GM13976 (cell line): Measurements from ENCODE around the gene RNU4-1.

Experiments
- DNase-seq: peaks from one replicate; pipeline ENCODE4 v3.0.0; 2012; ENCODE audit warnings: low spot score
- in situ Hi-C: fragments of 300-500 bp; cut with MboI; formaldehyde crosslinking; loops from one replicate; pipeline ENCODE4 v1.12.0; 2022; ENCODE audit warnings: low sequenced_read_pairs, mixed read lengths, inconsistent platforms; ENCODE audit not compliant: unreplicated experiment
- TF ChIP-seq, protein P1 (sequence below): IDR thresholded peaks from 2 replicates; pipeline ENCODE4 v1.5.1; 2012; ENCODE audit warnings: borderline replicate concordance, mild to moderate bottlenecking; ENCODE audit not compliant: insufficient read depth; ENCODE audit errors: extremely low read depth, missing control alignments, control extremely low read depth

Gene RNU4-1

DNA sequence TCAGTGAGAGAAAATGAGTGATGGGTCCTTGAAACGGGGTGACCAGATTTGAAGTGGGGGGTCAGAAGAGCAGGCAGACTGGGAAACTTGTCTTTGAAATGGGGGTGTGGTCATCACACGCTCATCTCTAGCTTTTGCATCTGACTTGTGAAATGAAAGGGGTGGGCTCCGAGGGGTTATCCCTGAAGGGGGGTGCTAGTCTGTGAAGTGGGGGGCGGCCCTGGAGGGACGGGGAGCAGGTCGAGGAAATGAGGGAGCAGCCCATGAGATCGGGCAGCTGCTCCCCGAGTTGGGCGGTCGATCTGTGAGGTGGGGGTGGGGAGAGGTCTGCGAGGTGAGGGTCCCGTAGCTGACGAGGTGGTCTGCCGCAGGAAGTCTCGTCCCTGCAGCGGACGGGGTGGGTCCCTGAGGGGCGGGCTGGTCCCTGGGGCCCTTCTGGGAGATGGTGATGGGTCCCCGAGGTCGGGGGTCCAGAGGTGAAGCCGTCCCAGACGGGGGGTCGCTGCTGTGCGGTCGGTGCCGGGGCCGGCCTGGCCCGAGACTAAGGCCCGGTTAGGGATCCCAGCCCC, 28.0 kb downstream of the RNU4-1 start:
- DNase-seq = no peak
- in situ Hi-C loops = loop anchor here (5.0 kb wide), 1 partner anchor 38 kb away; no protein-coding TSS in a partner anchor
- TF ChIP-seq, protein P1, sequence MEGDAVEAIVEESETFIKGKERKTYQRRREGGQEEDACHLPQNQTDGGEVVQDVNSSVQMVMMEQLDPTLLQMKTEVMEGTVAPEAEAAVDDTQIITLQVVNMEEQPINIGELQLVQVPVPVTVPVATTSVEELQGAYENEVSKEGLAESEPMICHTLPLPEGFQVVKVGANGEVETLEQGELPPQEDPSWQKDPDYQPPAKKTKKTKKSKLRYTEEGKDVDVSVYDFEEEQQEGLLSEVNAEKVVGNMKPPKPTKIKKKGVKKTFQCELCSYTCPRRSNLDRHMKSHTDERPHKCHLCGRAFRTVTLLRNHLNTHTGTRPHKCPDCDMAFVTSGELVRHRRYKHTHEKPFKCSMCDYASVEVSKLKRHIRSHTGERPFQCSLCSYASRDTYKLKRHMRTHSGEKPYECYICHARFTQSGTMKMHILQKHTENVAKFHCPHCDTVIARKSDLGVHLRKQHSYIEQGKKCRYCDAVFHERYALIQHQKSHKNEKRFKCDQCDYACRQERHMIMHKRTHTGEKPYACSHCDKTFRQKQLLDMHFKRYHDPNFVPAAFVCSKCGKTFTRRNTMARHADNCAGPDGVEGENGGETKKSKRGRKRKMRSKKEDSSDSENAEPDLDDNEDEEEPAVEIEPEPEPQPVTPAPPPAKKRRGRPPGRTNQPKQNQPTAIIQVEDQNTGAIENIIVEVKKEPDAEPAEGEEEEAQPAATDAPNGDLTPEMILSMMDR = no peak

DNA sequence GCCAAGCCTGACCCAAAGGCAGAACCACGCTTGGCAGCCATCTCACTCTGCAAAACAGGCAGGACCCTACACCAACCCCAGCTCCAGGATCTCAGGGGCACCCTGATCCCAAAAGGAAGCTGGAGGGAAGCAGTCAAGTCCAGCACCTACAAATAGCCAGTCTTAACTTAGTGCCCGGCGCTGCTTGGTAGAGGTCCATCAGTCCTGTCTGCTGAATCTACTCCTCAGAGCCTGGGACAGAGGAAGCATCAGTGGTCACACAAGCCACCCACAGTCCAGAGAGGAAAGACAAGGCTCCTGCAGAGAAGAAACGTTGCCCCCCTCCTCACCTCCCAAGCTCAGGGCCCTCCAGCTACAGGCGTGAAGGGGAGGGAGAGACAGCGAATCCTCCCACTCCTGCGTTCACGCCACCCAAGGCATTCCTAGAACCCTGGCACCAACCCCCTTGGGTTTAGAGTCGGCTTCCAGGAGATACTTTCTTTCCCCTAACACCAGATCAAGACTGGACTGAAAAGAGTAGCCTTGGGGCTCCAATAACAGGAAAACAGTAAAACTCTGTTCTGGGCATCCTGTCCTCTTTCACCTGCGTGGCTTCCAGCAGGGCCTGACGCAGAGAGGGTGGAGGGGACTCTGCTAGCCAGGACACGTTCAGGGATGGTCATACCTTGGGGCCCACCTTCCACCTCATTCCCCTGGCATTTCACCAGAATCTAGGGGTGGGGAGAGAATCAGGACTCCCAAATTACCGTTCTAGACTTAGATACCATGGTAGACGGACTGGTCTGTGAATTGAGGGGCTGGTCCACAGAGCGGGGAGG, 28.7 kb downstream of the RNU4-1 start:
- TF ChIP-seq, protein P1 = no peak
- DNase-seq = no peak
- in situ Hi-C loops = no loop called here

GRCh38 chr12:120263748-120264085, 29.3 kb downstream of the RNU4-1 start:
- TF ChIP-seq, protein P1 = no peak
- no peak for DNase-seq
- in situ Hi-C loops = no loop called here

GRCh38 chr12:120262852-120263747, 29.9 kb downstream of the RNU4-1 start:
- in situ Hi-C loops = no loop called here
- TF ChIP-seq, protein P1 = no peak
- no peak for DNase-seq

GRCh38 chr12:120261951-120262851, 30.8 kb downstream of the RNU4-1 start:
- in situ Hi-C loops = no loop called here
- no peak for DNase-seq
- TF ChIP-seq, protein P1 = no peak

DNA sequence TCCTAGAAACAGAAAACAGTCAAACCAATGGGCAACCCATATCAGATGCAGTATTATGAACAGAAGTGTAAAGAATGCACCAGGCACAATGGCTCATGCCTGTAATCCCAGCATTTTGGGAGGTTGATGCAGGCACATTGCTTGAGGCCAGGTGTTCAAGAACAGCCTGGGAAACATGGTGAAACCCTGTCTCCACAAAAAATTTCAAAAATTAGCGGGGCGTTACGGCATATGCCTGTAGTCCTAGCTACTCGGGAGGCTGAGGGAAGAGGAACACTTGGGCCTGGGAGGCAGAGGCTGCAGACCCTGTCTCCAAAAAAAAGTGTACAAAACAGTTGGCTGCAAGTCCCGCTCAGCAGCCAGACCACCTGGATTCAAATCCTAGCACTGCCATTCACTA, 32.4 kb downstream of the RNU4-1 start:
- TF ChIP-seq, protein P1 = no peak
- in situ Hi-C loops = no loop called here
- DNase-seq = no peak
